NCI-H1436 treated with DMSO at 0.1 percent for 48 hours (cell line): ENCODE results near the gene C1QL2.

ENCODE experiments used
- DNase-seq: peaks from one replicate; lab custom pipeline; 2025; lab: John Stamatoyannopoulos, UW

The C1QL2 gene

DNA sequence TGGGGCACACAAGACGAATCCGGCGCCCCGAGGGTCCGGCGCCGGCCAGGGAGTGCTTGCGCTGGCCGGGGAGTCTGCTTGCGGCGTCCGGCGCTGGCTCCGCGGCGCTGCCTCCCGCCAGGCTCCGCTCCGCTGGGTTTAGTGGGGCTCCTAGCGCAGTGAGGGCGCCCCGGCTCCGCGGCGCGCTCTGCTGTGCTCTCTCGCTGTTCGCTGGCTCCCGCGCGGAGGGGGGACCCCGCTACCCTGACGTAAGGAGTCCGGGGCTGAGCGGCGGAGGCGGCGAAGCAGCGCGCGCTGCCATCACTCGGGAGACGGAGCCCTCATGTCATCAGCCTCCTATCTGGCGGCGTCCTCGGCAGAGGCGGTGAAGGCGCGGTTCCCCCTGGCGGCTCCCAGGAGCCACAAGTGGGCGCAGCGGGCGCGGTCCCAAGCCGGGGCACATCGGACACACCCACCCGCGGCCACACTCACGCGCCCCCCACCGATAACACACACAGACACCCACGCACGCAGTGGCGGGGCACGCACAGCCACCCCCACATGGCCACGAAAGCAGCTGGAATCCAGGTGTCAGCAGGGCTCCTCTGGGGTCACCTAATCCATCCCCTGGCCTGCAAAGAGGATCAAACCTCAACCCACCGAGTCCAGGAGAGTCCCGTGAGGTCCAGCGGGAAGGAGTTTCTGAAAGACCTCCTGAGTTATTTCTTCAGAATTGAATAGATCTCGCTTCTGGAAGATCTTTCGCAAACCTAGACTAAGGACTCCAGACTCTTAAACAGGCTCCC is at the start of gene C1QL2:
TSS of gene C1QL2 (minus strand) at position 189 of the 785 bp plus-strand sequence. CDS start 482 bp downstream, outside the sequence.
- no peak for DNase-seq

DNA sequence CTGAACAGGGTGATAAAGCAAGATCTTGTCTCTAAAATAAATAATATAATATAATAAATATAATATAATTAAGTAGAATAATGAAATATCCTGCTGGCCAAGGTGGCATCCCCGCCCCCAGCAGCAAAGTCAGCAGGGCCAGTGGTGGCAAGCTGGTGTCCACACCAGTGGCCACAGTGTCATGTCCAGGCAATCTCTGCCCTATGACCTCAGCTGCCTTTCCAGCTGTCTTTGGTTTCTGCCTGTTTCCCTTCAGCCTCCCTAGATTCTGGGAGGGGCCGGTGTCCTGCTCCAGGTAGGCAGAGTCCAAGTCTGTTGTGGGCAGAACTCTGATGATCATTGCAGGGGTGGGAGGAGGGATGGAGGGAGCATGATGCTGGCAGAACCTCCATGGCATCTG is 48.9 kb upstream of the C1QL2 start:
- no peak for DNase-seq

GRCh38 chr2:119206201-119206600 is 47.6 kb upstream of the C1QL2 start:
- no peak for DNase-seq

GRCh38 chr2:119205001-119205706 is 46.6 kb upstream of the C1QL2 start:
- no peak for DNase-seq

GRCh38 chr2:119204525-119204924 is 46.0 kb upstream of the C1QL2 start:
- no peak for DNase-seq

- no peak for DNase-seq
These were observed 44.2 kb upstream of the C1QL2 start for GRCh38 chr2:119202610-119203310.

GRCh38 chr2:119201815-119202214 is 43.3 kb upstream of the C1QL2 start:
- DNase-seq: no peak

- no peak for DNase-seq
These were observed 39.8 kb upstream of the C1QL2 start for GRCh38 chr2:119198240-119198840.

DNA sequence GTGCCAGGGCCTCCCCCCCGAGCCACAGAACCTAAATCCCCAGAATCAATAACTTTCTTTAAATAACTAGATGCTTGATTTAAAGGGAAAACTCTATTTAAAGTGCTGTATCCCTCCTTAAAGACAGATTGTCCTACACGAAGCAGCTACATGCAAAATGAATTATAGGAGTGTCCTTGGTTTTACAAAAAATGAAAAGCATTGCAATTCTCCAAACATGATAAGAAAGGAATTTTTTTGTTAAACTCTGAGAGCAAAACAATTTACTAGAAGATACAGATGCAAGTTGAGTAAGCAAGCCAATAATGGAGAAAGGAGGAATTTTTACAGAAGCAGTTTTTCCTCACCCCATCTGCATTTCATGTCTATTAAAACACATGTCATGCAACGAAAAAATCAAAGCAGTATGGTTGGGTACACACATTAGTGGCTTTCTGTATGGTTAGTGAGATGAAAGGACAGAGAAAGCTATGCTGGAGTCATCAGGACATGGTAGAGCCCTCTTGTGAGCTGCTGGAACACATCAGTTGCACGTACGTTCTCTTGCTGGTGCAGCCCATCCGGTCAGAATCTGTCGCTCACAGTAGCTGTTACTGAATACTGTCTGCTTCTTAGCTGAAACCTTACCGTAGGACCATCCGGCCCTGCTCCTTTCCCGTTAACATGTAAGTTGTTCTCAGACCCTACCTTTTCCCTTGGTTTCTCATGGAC is 39.1 kb upstream of the C1QL2 start:
- DNase-seq: no peak

GRCh38 chr2:119197126-119197405 is 38.5 kb upstream of the C1QL2 start:
- no peak for DNase-seq

DNA sequence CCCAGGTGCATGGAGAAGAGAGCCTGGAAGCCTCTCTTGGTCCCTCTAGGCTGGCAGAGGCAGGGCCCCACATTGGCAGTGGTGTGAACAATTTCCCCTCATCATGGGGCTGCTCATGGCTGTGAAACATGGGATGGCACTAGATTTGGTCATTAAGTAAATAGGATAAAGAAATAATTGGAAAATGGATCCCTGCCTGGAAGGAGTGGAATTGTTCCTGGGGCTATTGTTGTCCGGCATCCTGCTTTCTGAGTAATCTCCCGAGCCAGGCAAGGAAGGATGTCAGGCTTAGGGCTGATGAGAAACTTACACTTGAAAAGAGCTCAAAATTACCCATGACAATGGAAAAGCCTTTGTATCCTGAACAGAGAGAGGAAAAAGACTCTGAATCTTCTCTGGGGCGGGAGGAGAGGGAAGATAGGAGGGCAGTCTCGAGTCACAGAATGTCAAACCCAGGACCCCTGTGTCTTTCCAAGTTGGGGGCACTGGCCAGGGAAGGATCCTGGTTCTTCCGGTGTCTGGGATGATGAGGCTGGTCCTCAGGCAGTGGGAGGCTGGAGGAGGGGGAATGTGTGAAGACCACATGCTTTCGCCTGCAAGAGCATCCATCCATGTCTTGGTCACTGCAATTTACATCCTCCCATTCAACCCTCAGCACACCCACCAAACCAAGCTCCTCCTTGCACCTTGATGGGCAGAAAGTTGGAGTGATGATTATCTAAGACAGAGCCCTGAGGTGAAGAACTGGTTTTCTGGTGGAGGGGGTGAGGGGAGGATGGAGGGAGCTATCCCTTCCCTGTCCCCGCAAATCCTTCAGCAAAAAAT is 38.0 kb upstream of the C1QL2 start:
- no peak for DNase-seq

GRCh38 chr2:119195887-119196286 is 37.3 kb upstream of the C1QL2 start:
- DNase-seq: no peak

GRCh38 chr2:119195001-119195400 is 36.5 kb upstream of the C1QL2 start:
- DNase-seq: no peak

- DNase-seq: no peak
These were observed 34.3 kb upstream of the C1QL2 start for GRCh38 chr2:119192893-119193292.

- DNase-seq: no peak
These were observed 32.0 kb upstream of the C1QL2 start for GRCh38 chr2:119190321-119191111.

DNA sequence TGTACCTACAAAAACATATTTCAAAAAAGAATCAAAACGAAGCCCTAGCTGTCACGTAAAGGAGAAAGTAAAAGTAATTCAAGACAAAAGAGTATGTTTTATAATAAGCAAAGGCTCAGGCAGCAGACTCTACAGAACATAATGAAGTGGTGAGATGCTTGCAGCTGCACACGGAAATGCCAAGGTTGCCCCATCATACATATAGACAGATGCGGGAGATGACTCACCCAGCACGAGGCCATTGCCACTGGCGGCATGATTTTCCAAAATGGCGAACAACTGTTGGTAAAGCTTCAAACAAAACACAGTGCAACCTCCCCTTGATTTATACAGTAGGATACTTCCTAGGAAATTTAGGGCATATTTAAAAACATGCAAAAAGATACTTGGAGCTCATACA is 26.0 kb upstream of the C1QL2 start:
- DNase-seq: no peak

DNA sequence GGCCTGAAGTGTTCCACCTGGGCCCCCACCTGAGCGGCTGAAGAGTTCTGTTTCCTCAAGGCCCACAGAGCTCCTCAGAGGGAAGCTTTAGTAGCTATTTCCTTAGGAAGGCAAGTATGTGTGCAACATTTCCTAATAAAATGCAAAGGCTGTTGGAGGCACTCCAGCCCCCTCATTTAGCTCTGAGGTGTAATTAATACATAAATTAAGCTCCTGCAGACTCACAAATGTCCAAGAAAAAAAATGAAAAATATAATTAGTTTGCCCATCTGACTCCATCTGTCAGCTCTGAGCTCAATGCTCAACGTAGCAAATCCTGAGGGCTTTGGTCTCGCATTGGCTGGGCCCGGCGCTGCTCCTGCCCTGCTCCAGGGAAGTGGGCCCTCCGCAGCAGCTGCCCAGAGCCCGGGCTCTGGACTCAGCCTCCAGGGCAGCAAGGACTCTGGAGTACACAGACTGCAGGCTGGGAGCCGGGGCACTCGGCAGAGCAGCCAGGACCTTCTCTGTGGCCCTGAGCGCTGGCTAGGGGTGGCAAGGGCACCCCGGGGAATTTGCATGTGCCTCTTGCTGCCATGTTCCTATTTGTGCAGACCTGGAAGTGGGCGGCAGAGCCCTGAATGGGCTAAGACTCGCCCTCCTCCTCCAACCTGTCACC is 23.4 kb upstream of the C1QL2 start:
- DNase-seq: no peak

DNA sequence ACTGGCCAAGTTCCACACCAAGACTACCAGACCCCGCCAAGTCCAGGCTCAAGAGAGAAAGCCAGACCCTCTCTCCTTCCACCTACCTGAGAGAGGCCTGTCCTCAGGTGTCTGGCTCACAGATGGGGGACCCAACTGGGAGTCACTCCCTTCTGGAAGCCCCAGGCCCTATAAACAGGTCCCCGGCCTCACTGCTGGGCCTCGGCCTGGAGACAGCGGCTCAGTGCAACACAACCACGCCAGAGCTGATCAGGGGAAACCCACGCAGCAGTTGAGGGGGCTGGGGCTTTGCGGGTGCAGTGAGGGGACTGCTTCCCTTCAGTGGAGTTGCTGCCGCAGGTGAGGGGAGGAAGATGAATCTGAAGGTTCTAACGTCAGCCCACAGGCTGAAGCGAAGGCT is 22.8 kb upstream of the C1QL2 start:
- DNase-seq: no peak

DNA sequence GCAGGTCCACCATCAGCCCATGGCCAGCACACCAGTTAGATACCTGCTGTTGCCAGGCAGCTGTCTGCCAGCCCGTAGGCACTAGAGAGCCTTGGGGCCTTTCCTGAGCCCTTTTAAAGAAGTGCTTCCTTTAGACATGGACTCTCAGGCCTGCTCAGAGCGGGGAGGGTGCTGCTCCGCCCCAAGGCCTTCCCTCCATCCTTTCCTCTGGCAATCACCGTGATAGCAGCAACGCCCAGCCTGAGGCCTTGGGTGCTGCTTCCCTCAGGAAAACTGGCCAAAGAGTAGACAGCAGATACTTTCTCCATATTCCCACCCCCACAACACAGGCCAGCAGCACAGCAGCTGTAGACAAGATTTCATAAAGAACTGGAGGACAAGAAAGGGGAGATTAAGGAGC is 22.3 kb upstream of the C1QL2 start:
- DNase-seq: no peak

- DNase-seq: no peak
These were observed 21.4 kb upstream of the C1QL2 start for GRCh38 chr2:119179991-119180390.
